ENCODE measurements around the gene TFCP2.
"Not testable (repeated sequence)": the region's sequence is repeated elsewhere in the genome, so short reads cannot be mapped to it uniquely, and the experiment has no call there.

TFCP2 gene

GRCh38 chr12:51172515-51173431 is at the start of gene TFCP2:
TFCP2 (minus strand) TSS chr12:51173135; CDS start chr12:51172422, 713 bp downstream.
- DNase-seq = peak; percentile 97

GRCh38 chr12:51222461-51222860 is 49.5 kb upstream of the TFCP2 start:
- no peak for DNase-seq

DNA sequence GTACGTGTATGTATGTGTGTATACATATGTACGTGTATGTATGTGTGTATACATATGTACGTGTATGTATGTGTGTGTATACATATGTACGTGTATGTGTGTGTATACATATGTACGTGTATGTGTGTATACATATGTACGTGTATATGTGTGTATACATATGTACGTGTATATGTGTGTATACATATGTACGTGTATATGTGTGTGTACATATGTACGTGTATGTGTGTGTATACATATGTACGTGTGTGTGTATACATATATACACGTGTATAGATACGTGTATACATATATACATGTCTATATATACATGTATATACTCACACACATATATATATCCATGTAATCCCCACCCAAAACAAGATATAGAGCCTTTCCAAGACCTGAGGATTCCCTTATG is 46.9 kb upstream of the TFCP2 start:
- not testable (repeated sequence) for DNase-seq

DNA sequence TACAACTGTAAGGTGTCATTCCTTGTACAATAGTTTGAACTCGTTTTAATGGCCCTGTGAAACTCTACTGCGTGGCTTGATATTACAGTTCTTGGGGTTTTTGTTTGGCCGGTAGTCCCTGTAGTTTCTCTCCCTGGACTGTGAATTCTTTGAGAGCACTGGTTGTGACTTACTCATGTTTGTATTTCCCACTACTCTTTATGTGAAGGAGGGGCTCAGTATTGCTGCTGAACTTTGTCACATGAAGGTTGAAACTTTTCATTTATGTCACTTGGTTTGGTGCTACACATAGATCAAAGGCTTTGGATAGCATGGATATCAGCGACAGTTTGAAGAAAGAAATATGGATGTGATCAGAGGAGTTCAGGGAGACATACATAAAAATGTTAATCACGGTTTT is 46.4 kb upstream of the TFCP2 start:
- no peak for DNase-seq

GRCh38 chr12:51218607-51219161 is 45.7 kb upstream of the TFCP2 start:
- DNase-seq = no peak

GRCh38 chr12:51217968-51218606 is 45.2 kb upstream of the TFCP2 start, which contains the start of gene POU6F1:
POU6F1 (minus strand) TSS chr12:51218062; CDS start chr12:51206836, 11,226 bp downstream.
- peak; percentile 83 for DNase-seq

GRCh38 chr12:51217133-51217967 is 44.4 kb upstream of the TFCP2 start:
- DNase-seq = peak; percentile 9

- no peak for DNase-seq
Measured at GRCh38 chr12:51216642-51217041, 43.7 kb upstream of the TFCP2 start.

GRCh38 chr12:51214895-51215294 is 42.0 kb upstream of the TFCP2 start:
- no peak for DNase-seq

DNA sequence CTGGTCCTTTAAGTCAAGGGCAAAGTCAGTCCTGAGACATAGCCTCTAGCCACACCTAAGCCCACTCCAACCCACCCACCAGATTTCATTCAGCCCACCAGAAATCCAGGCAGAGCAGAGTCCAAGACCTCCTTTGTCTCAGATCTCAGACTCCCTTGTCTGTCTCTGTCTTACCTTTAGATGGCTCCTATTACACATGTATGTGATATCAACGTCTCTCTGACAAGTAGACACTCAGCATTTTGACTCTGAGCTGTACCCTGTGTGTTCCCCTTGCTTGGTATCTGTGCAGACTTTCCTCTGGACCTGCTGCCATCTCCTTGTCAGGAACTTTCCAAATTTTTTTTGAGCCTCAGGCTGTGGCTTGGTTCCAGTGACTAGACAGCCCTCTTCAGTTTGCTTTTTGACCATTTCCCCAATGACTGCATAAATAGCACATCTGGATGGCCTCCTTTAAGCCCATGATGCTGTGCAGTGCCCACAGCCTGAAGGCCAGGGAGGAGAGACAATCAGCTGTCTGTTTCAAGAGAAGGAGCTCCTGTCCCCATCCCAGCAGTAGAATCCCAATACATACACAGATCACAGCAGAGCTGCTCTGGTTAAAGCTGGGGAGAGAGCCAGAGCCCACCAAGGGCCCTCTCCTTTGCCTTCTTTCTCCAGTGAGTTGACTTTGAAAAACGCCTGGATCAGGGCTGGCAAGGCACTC is 37.9 kb upstream of the TFCP2 start:
- DNase-seq = no peak

DNA sequence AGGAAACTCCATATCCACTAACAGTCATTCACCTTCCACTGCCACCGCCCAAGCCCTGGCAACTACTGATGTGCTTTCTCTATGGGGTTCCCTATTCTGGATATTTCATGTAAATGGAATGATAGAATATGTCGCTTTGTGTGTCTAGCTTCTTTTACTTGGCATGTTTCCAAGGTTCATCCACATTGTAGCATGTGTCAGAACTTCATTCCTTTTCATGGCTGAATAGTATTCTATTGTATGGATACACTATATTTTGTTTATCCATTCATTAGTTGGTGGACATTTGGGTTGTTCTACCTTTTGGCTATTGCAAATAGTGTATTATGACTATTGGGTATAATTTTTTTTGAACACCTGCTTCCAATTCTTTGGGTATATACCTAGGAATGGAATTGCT is 36.3 kb upstream of the TFCP2 start:
- no peak for DNase-seq

DNA sequence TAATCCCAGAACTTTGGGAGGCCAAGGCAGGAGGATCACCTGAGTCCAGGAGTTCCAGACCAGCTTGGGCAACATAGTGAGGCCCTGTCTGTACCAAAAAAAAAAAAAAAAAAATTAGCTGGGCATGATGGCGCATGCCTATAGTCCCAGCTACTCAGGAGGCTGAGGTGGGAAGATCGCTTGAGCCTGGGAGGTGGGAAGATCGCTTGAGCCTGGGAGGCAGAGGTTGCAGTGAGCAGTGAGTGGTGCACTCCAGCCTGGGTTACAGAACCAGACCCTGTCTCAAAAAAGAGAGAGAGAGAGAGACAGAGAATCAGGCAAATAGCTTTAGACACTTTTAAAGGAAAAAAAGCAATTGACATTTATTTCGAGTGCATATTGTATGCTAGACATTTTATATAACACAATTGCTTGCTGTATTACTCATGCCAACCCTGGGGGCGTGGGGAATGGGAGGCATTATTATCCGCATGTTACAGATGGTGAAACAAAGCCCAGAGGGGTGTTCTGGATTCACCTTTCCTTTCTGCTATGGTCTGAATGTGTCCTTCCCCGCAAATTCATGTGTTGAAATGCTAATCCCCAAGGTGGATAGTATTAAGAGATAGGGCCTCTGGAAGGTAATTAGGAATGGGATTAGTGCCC is 35.2 kb upstream of the TFCP2 start:
- no peak for DNase-seq

DNA sequence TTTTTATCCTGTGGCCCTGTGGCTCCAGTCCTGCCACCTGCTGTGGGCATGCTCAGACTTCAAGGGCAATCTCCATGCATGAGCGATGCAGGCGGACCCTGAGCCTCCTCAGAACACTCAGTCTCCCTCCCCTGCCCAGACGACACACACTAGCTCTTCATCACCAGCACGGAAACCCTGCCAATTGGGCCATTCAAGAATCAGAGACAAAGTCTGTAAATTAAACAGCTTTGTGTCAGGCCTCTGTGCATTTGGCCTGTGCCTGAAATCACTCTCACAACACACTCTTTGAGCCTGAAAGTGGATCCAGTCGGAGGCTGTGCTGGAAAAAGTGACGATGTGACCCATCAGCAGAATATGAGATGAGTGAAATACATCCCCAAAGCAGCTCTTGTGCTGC is 32.4 kb upstream of the TFCP2 start:
- no peak for DNase-seq

GRCh38 chr12:51202718-51203117 is 29.8 kb upstream of the TFCP2 start:
- DNase-seq = no peak

DNA sequence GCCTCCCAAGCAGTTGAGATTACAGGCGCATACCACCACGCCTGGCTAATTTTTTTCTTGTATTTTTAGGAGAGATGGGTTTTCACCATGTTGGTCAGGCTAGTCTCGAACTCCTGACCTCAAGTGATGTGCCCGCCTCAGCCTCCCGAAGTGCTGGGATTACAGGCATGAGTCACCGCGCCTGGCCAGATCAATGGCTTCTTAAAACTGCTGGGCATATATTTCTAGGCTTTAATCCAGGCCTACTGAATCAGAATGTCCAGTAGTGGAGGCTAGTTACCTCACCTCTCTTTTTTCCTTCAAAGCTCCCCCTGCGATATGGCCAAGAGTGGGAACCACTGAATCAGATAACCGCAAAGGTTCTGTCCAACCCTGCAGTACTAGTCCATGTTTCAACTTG is 27.9 kb upstream of the TFCP2 start:
- DNase-seq = no peak

GRCh38 chr12:51200156-51200555 is 27.2 kb upstream of the TFCP2 start:
- DNase-seq = no peak

DNA sequence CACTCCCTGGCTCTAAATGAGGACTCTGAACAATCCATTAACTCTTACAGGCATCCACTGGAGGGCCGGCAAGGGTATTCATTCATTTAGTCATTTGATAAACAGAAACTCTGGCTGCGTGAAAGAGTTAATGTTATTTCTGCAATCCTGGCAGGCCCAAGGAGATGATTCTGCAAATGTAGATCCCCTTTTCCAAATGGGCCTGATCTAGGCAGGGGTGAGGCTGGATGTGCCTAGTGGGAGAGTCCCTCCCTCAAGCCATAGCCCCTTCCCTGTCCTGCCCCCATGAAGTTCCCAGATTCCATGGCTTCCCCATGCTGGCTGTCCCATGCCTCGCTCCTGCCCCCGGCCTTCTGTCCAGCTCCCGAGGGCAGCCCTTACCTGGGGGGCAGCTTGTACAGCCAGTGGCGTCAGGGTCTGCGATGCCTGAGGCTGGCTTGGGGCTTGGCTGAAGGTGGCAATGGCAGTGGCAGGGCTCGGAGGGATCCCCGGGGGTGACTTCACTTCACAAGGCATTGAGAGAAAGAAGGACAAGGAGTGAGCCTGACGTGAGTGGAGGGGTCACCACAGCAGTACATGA is 26.5 kb upstream of the TFCP2 start:
- no peak for DNase-seq

GRCh38 chr12:51198568-51199365 is 25.8 kb upstream of the TFCP2 start:
- no peak for DNase-seq

DNA sequence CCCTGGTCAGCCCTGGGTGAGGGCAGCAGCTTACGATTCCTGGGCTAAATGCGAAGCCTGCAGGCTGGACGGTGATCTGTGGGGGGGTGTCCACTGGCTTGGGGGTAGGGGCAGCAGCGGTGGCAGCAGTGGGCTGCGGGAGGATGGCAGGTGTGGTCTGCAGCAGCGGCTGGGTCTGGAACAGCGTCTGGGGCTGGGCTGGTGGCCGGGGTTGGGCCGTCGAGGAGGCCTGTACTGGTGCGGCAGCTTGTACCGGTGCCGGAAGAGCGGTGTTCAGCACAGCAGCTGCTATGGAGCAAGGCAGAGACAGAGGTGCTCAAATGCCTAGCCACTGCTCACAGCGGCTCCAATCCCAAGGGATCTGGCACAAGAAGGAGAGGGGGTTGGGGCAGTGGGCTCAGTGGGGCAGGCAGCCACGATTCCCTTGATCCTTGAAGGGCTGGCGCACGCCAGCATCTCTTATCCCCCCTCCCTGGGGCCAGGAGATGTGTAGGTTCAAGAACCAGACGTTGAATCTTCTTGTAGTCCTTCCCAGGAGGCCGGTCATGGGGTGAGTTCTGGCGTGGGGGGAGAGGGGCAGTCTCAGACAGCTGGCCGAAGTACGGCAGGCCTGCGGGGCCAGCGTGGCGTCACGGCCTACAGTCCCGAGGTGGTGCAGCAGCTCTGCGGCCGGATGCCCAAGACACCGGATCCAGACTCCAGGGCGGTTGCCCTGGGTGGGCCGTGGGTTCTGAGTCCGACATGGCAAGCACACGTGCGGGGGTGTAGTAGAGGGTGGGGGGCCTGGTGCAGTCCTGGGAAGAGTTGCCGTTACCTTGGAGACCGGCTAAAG is 25.0 kb upstream of the TFCP2 start:
- DNase-seq = no peak

- DNase-seq = no peak
Measured at GRCh38 chr12:51196547-51196946, 23.6 kb upstream of the TFCP2 start.

All from fibroblast of upper back skin (primary cell).